DMS53 treated with DMSO at 0.1 percent for 48 hours (cell line): ENCODE results near the gene GRAMD2A.

Experiments used
- DNase-seq: peaks from one replicate; lab custom pipeline; 2025; ENCODE audit not compliant: unreplicated experiment; lab: John Stamatoyannopoulos, UW

The GRAMD2A gene

GRCh38 chr15:72168808-72169190, 28.8 kb downstream of the GRAMD2A start:
- no peak for DNase-seq

- DNase-seq = no peak
Measured at GRCh38 chr15:72168131-72168807, 29.3 kb downstream of the GRAMD2A start.

GRCh38 chr15:72167445-72167844, 30.1 kb downstream of the GRAMD2A start:
- DNase-seq = no peak

GRCh38 chr15:72166716-72167417, 30.7 kb downstream of the GRAMD2A start:
- DNase-seq = no peak

- no peak for DNase-seq
Measured at GRCh38 chr15:72163719-72164118, 33.9 kb downstream of the GRAMD2A start.

- DNase-seq = no peak
Measured at GRCh38 chr15:72162569-72162968, 35.0 kb downstream of the GRAMD2A start.

- DNase-seq = no peak
Measured at GRCh38 chr15:72161361-72162132, 36.0 kb downstream of the GRAMD2A start.

- no peak for DNase-seq
Measured at GRCh38 chr15:72160696-72161245, 36.8 kb downstream of the GRAMD2A start.

- no peak for DNase-seq
Measured at GRCh38 chr15:72156928-72157327, 40.7 kb downstream of the GRAMD2A start.

- DNase-seq = peak; percentile 78
Measured at GRCh38 chr15:72155635-72156616, 41.7 kb downstream of the GRAMD2A start.

GRCh38 chr15:72155003-72155621, 42.5 kb downstream of the GRAMD2A start:
- DNase-seq = peak; percentile 32

- DNase-seq = no peak
Measured at GRCh38 chr15:72154316-72154715, 43.3 kb downstream of the GRAMD2A start.

- DNase-seq = no peak
Measured at GRCh38 chr15:72153269-72154000, 44.2 kb downstream of the GRAMD2A start.

GRCh38 chr15:72147418-72147817, 50.2 kb downstream of the GRAMD2A start:
- DNase-seq = no peak

GRCh38 chr15:72146934-72147333, 50.7 kb downstream of the GRAMD2A start:
- no peak for DNase-seq

GRCh38 chr15:72146221-72146620, 51.4 kb downstream of the GRAMD2A start:
- DNase-seq = no peak

- no peak for DNase-seq
Measured at GRCh38 chr15:72141171-72142084, 56.2 kb downstream of the GRAMD2A start.

GRCh38 chr15:72140088-72140487, 57.5 kb downstream of the GRAMD2A start:
- no peak for DNase-seq
